OCI-LY1 (cell line): ENCODE data around the gene CEP85.

Source experiments
- H2AFZ ChIP-seq: fragments of 200-600 bp; sonication (generic), shearing (Covaris generic); 2 replicates; pipeline ENCODE4 v1.6.0; 2014; ENCODE audit warnings: antibody characterized with exemption, mild to moderate bottlenecking, low read length
- H3F3A ChIP-seq: fragments of 200-600 bp; sonication (generic), shearing (Covaris generic); 2 replicates; pipeline ENCODE4 v1.6.0; 2014; ENCODE audit warnings: mild to moderate bottlenecking, antibody characterized with exemption, low read length, moderate library complexity; ENCODE audit not compliant: insufficient read depth
- H3K27ac ChIP-seq: fragments of 200-600 bp; sonication (generic); 2 replicates; pipeline ENCODE4 v1.5.1; 2014; ENCODE audit warnings: low read length, mixed run types, mild to moderate bottlenecking, low read depth; ENCODE audit not compliant: poor library complexity, severe bottlenecking
- H3K27me3 ChIP-seq: fragments of 200-600 bp; sonication (generic); 2 replicates; pipeline ENCODE4 v1.6.0; 2014; ENCODE audit warnings: antibody characterized with exemption, mild to moderate bottlenecking, low read length, moderate library complexity; ENCODE audit not compliant: insufficient read depth
- H3K36me3 ChIP-seq: fragments of 200-600 bp; sonication (generic); 2 replicates; pipeline ENCODE4 v1.6.1; 2014; ENCODE audit warnings: mild to moderate bottlenecking, antibody characterized with exemption, low read length, moderate library complexity, mixed read lengths; ENCODE audit not compliant: insufficient read depth
- H3K4me1 ChIP-seq: fragments of 200-600 bp; sonication (generic); 2 replicates; pipeline ENCODE4 v1.5.1; 2014; ENCODE audit warnings: mild to moderate bottlenecking, low read length, moderate library complexity; ENCODE audit not compliant: insufficient read depth, severe bottlenecking
- H3K4me2 ChIP-seq: fragments of 200-600 bp; sonication (generic), shearing (Covaris generic); 2 replicates; pipeline ENCODE4 v1.6.1; 2014; ENCODE audit warnings: low read length
- H3K4me3 ChIP-seq: fragments of 200-600 bp; sonication (generic); 2 replicates; pipeline ENCODE4 v1.5.1; 2014; ENCODE audit warnings: low read length, low read depth, mild to moderate bottlenecking, mixed read lengths; ENCODE audit not compliant: poor library complexity, severe bottlenecking
- H3K79me2 ChIP-seq: fragments of 200-600 bp; shearing (Covaris generic); 2 replicates; pipeline ENCODE4 v1.6.1; 2016; ENCODE audit warnings: mixed run types, low read length, mixed read lengths; ENCODE audit not compliant: insufficient read depth
- H3K9ac ChIP-seq: fragments of 200-600 bp; sonication (generic), shearing (Covaris generic); 2 replicates; pipeline ENCODE4 v1.6.1; 2014; ENCODE audit warnings: mild to moderate bottlenecking, low read length, mixed read lengths
- H3K9me2 ChIP-seq: fragments of 200-600 bp; sonication (generic), shearing (Covaris generic); 2 replicates; pipeline ENCODE4 v1.6.1; 2014; ENCODE audit warnings: low read depth, mild to moderate bottlenecking, low read length, mixed read lengths
- H3K9me3 ChIP-seq: fragments of 200-600 bp; shearing (Covaris generic); 2 replicates; pipeline ENCODE4 v1.6.1; 2014; ENCODE audit warnings: low read length, mixed read lengths
- H4K20me1 ChIP-seq: fragments of 200-600 bp; sonication (generic), shearing (Covaris generic); 2 replicates; pipeline ENCODE4 v1.6.0; 2016; ENCODE audit warnings: mild to moderate bottlenecking, low read length; ENCODE audit not compliant: insufficient read depth
- CTCF ChIP-seq: fragments of 200-600 bp; sonication (generic), shearing (Covaris generic); IDR thresholded peaks from 2 replicates; pipeline ENCODE4 v1.5.1; 2017; ENCODE audit warnings: mild to moderate bottlenecking, antibody characterized with exemption, low read length, moderate library complexity, mixed read lengths
- EZH2 ChIP-seq: fragments of 200-600 bp; sonication (generic), shearing (Covaris generic); IDR thresholded peaks from 2 replicates; pipeline ENCODE4 v1.8.0; 2017; ENCODE audit warnings: borderline replicate concordance, mixed run types, mild to moderate bottlenecking, antibody characterized with exemption, low read length, moderate library complexity, mixed read lengths

The CEP85 gene

GRCh38 chr1:26281971-26282370, 48.0 kb downstream of the CEP85 start:
- H3K9me3 ChIP-seq: no peaks in the 10 kb centered on the region
- H3K4me2 ChIP-seq: peak overlapping the region; percentile 100; the same call in 1 of the 2 replicates
- no peaks in the 10 kb centered on the region for H4K20me1 ChIP-seq
- H2AFZ ChIP-seq: no peak overlapping the region
- H3K27ac ChIP-seq: peak overlapping the region; percentile 56
- H3K9me2 ChIP-seq: no peaks in the 10 kb centered on the region
- no peak overlapping the region for H3K4me3 ChIP-seq
- no peak overlapping the region; the same call in 1 of the 2 replicates for H3K9ac ChIP-seq
- H3K27me3 ChIP-seq: no peaks in the 10 kb centered on the region
- TF ChIP-seq CTCF: no peak
- no peak for TF ChIP-seq EZH2
- H3F3A ChIP-seq: 0 out of 2 replicates have a peak, but pooled peaks cover 8% of the 10 kb centered on the region
- H3K4me1 ChIP-seq: peaks cover 67% of the 10 kb centered on the region
- peaks cover 33% of the 10 kb centered on the region for H3K36me3 ChIP-seq
- no peaks in the 10 kb centered on the region for H3K79me2 ChIP-seq

GRCh38 chr1:26282401-26282918, 48.5 kb downstream of the CEP85 start:
- Histone ChIP-seq H3K36me3 (peaks cover 28% of the 10 kb centered on the region; the same call in 1 of the 2 replicates), H3K4me3 (no peak overlapping the region), H4K20me1 (no peaks in the 10 kb centered on the region), H3K27me3 (no peaks in the 10 kb centered on the region), H3F3A (0 out of 2 replicates have a peak, but pooled peaks cover 10% of the 10 kb centered on the region), H3K9me3 (no peaks in the 10 kb centered on the region), H3K4me1 (peaks cover 72% of the 10 kb centered on the region), H2AFZ (no peak overlapping the region), H3K9ac (no peak overlapping the region; the same call in 1 of the 2 replicates), H3K79me2 (no peaks in the 10 kb centered on the region), H3K27ac (no peak overlapping the region), H3K9me2 (no peaks in the 10 kb centered on the region), H3K4me2 (no peak overlapping the region)
- TF ChIP-seq EZH2 (no peak), CTCF (no peak)

GRCh38 chr1:26283279-26283853, 49.4 kb downstream of the CEP85 start:
- Histone ChIP-seq H3K27ac (peak overlapping the region; percentile 100), H3K4me1 (peaks cover 81% of the 10 kb centered on the region), H3K9ac (no peak overlapping the region), H4K20me1 (no peaks in the 10 kb centered on the region), H3K4me2 (no peak overlapping the region), H2AFZ (no peak overlapping the region), H3K36me3 (peaks cover 21% of the 10 kb centered on the region; the same call in 1 of the 2 replicates), H3K27me3 (no peaks in the 10 kb centered on the region), H3K4me3 (no peak overlapping the region), H3K9me2 (no peaks in the 10 kb centered on the region), H3K79me2 (no peaks in the 10 kb centered on the region), H3F3A (peaks cover 15% of the 10 kb centered on the region; the same call in 1 of the 2 replicates), H3K9me3 (no peaks in the 10 kb centered on the region)
- TF ChIP-seq EZH2: no peak
- no peak for TF ChIP-seq CTCF
